Smooth muscle cell (in vitro differentiated cells): ENCODE data around the gene WDR45B. TPM values are rescaled to one million over a fixed set of nuclear protein-coding genes. Genes with fewer than 3 reads are reported as not detected.

ENCODE experiments used
- DNase-seq: peaks from one replicate; lab custom pipeline; 2025; ENCODE audit not compliant: unreplicated experiment; lab: John Stamatoyannopoulos, UW
- H2AFZ ChIP-seq: fragments of 200-600 bp; sonication (generic); 2 replicates; pipeline ENCODE4 v1.6.0; 2016; ENCODE audit warnings: antibody characterized with exemption, low read depth, mild to moderate bottlenecking
- H3F3A ChIP-seq: fragments of 200-600 bp; sonication (generic); 2 replicates; pipeline ENCODE4 v1.6.0; 2017; ENCODE audit warnings: antibody characterized with exemption, low read depth
- H3K27ac ChIP-seq: fragments of 200-600 bp; sonication (generic); 2 replicates; pipeline ENCODE4 v1.5.1; 2016; ENCODE audit warnings: low read depth, mild to moderate bottlenecking
- H3K27me3 ChIP-seq: fragments of 200-600 bp; sonication (generic); 2 replicates; pipeline ENCODE4 v1.6.1; 2016; ENCODE audit warnings: low read depth, mild to moderate bottlenecking
- H3K36me3 ChIP-seq: fragments of 200-600 bp; sonication (generic); 2 replicates; pipeline ENCODE4 v1.5.1; 2016; ENCODE audit warnings: low read depth
- H3K4me1 ChIP-seq: fragments of 200-600 bp; sonication (generic); 2 replicates; pipeline ENCODE4 v1.5.1; 2016; ENCODE audit warnings: low read depth
- H3K4me2 ChIP-seq: fragments of 200-600 bp; sonication (generic); 2 replicates; pipeline ENCODE4 v1.6.0; 2016; ENCODE audit warnings: mild to moderate bottlenecking
- H3K4me3 ChIP-seq: fragments of 200-600 bp; sonication (generic); 2 replicates; pipeline ENCODE4 v1.5.1; 2016; ENCODE audit warnings: mild to moderate bottlenecking
- H3K79me2 ChIP-seq: fragments of 200-600 bp; sonication (generic); 2 replicates; pipeline ENCODE4 v1.6.0; 2016; ENCODE audit warnings: low read depth, mild to moderate bottlenecking
- H3K9ac ChIP-seq: fragments of 200-600 bp; sonication (generic); 2 replicates; pipeline ENCODE4 v1.6.0; 2016; ENCODE audit warnings: low read depth
- H3K9me3 ChIP-seq: fragments of 200-600 bp; sonication (generic); replicated peaks from 2 replicates; pipeline ENCODE4 v1.5.1; 2016; ENCODE audit warnings: low read depth
- H4K20me1 ChIP-seq: fragments of 200-600 bp; sonication (generic); 2 replicates; pipeline ENCODE4 v1.6.0; 2016; ENCODE audit warnings: low read depth
- CTCF ChIP-seq: fragments of 200-600 bp; sonication (generic); IDR thresholded peaks from 2 replicates; pipeline ENCODE4 v1.5.1; 2017; ENCODE audit warnings: borderline replicate concordance, mild to moderate bottlenecking, antibody characterized with exemption; ENCODE audit not compliant: insufficient read depth, poor library complexity, severe bottlenecking
- WGBS: methylation state at CpG from one replicate; pipeline ENCODE4 v1.1.7; 2016; ENCODE audit warnings: low lambda C conversion rate; 5-methylcytosine and 5-hydroxymethylcytosine counted together
- polyA plus RNA-seq: library from polyadenylated mRNA; unstranded; fragments of >200 nt; fragmentation: Nextera tagmentation; extraction: Ambion mirVana; gene quantifications from 2 replicates; pipeline ENCODE4 v1.2.1, GENCODE V29; 2016
- total RNA-seq: library from RNA; depleted of rRNA; stranded (reverse); fragments of >200 nt; gene quantifications from 2 replicates; pipeline ENCODE4 v1.2.3, GENCODE V29; 2014

WDR45B gene
- total and polyA plus RNA-seq, 2 experiments from 2014 or later, result 73.0 to 94.6 TPM

DNA sequence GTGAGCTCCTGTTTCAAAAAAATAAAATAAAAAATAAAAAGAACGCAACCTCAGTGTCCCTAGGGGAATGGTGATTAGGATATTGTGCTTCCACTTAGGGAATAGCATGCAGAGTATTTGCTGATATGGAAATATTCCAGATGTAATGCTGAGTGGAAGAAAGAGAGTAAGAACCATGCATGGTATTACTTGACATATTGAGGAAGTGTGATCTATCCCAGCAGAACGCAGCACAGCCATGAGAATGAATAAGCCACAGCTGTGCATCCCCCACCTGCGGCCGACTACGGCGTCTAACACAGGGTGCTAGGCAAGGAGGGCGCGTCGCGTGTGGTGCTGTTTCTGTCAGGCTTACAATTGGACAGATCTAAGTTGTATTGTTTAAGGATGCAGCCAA lies 79.2 kb downstream of the WDR45B start:
- no peak overlapping the region for H2AFZ ChIP-seq
- no peaks in the 10 kb centered on the region for H3K27me3 ChIP-seq
- no peaks in the 10 kb centered on the region for H3K9me3 ChIP-seq
- H3K9ac ChIP-seq, result no peak overlapping the region
- H3K27ac ChIP-seq, result no peak overlapping the region
- 95% methylated on average over 10 of the region's 10 CpGs for WGBS
- TF ChIP-seq CTCF, result no peak
- no peak for DNase-seq
- H3K4me2 ChIP-seq, result no peak overlapping the region
- H3K4me3 ChIP-seq, result no peak overlapping the region
- peaks cover 72% of the 10 kb centered on the region for H3K79me2 ChIP-seq
- H4K20me1 ChIP-seq, result peaks cover 89% of the 10 kb centered on the region
- H3K36me3 ChIP-seq, result peaks cover 19% of the 10 kb centered on the region
- H3K4me1 ChIP-seq, result no peaks in the 10 kb centered on the region
- no peaks in the 10 kb centered on the region for H3F3A ChIP-seq

- no peak overlapping the region for H3K4me2 ChIP-seq
- H3K27ac ChIP-seq, result no peak overlapping the region
- H3K27me3 ChIP-seq, result no peaks in the 10 kb centered on the region
- no peak for TF ChIP-seq CTCF
- no peak overlapping the region for H2AFZ ChIP-seq
- H3K79me2 ChIP-seq, result peaks cover 90% of the 10 kb centered on the region
- no peak overlapping the region for H3K4me3 ChIP-seq
- DNase-seq, result no peak
- H3K9me3 ChIP-seq, result no peaks in the 10 kb centered on the region
- no peak overlapping the region for H3K9ac ChIP-seq
- WGBS, result over 99% methylated on average over 15 of the region's 15 CpGs
- peaks cover 94% of the 10 kb centered on the region for H4K20me1 ChIP-seq
- no peaks in the 10 kb centered on the region for H3K4me1 ChIP-seq
- H3K36me3 ChIP-seq, result peaks cover 18% of the 10 kb centered on the region
- peaks cover 3% of the 10 kb centered on the region for H3F3A ChIP-seq
Measured at GRCh38 chr17:82567286-82567685, 81.0 kb downstream of the WDR45B start.

DNA sequence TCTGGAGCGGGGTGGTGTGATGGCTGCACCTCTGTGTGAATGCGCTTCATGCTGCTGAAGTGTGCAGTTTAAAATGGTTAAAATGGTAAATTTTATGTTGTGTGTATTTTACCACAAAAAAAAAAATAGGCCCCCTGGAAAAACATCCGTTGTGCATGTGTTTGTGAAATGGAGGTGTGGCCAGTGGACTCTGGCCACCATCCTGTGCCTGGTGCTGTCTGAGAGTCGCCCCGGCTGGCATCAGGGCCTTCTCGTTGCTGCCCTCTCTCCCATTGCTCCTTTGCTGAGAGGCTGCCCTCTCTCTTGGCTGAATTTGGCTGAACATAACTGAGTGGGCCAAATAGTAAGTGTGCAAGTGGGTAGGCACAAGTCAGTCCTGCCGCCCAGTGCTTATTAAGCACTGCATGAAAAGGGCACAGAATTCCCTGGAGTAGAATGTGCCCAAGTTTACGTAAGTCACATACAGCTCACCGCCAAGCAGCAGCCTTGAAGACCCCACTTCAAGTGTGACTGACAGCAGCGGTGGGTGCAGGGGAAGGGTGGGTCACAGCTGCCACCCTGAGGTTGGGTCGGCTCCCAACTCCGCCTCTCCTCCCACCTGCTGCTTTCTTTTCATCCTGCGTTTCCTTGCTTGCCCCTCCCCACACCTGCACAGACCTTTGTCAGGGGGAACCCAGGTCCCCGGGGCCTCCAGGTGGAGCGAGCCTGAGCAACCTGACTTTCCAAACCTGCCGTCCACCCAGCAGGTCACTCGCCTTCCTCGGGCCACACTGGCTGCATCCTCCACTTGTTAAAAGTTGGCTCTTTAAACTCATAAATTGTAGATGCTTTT lies 81.9 kb downstream of the WDR45B start:
- Histone ChIP-seq H3K9me3 (no peaks in the 10 kb centered on the region), H4K20me1 (peaks cover 99% of the 10 kb centered on the region), H3K27me3 (no peaks in the 10 kb centered on the region), H3K4me1 (no peaks in the 10 kb centered on the region), H3F3A (peaks cover 3% of the 10 kb centered on the region), H3K4me3 (no peak overlapping the region), H3K9ac (no peak overlapping the region), H3K4me2 (no peak overlapping the region), H3K36me3 (peaks cover 10% of the 10 kb centered on the region), H3K27ac (no peak overlapping the region), H2AFZ (no peak overlapping the region), H3K79me2 (peaks cover 98% of the 10 kb centered on the region)
- WGBS, result 96% methylated on average over 18 of the region's 18 CpGs
- TF ChIP-seq CTCF, result no peak
- no peak for DNase-seq

DNA sequence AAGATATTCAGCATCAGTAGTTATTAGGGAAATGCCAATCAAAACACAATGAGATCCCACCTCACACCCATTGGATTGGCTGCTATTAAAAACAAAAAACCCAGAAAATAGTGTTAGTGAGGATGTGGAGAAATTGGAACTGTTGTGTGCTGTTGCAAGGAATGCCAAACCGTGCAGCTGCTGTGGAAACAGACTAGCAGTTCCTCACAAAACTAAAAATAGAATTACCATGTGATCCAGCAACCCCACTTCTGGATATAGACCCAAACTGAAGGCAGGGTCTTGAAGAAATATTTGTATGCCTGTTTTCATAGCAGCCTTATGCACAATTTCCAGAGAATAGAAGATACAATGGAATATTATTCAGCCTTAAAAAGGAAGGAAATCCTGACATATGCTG lies 82.7 kb downstream of the WDR45B start:
- Histone ChIP-seq H3K4me1 (no peaks in the 10 kb centered on the region), H2AFZ (no peak overlapping the region), H3F3A (peaks cover 3% of the 10 kb centered on the region), H3K79me2 (peaks cover 98% of the 10 kb centered on the region), H4K20me1 (peaks cover 99% of the 10 kb centered on the region), H3K27me3 (no peaks in the 10 kb centered on the region), H3K36me3 (peaks cover 10% of the 10 kb centered on the region), H3K9me3 (no peaks in the 10 kb centered on the region), H3K9ac (no peak overlapping the region), H3K4me2 (no peak overlapping the region), H3K4me3 (no peak overlapping the region), H3K27ac (no peak overlapping the region)
- WGBS, result 56% methylated on average over 1 of the region's 1 CpG
- no peak for TF ChIP-seq CTCF
- no peak for DNase-seq
